ENCODE measurements around the gene LALBA.

- TF ChIP-seq POLR2AphosphoS5 (IDR thresholded peaks at IDR 0.05; ENCODE audit: low read depth, low read length) = no peak
- TF ChIP-seq REST (IDR thresholded peaks at IDR 0.05; ENCODE audit: insufficient read depth in 1 of 2, low read depth in 2 of 2, low read length in 2 of 2) = no peak
- no peak for TF ChIP-seq TAF1 (IDR thresholded peaks at IDR 0.05; ENCODE audit: borderline replicate concordance, insufficient read depth, low read length)
- no peak for TF ChIP-seq SIN3A (IDR thresholded peaks at IDR 0.05; ENCODE audit: borderline replicate concordance, insufficient read depth, low read length)
- no peak for TF ChIP-seq FOXP2 (optimal IDR thresholded peaks at IDR 0.05; ENCODE audit: borderline replicate concordance, extremely low read depth, extremely low read length, insufficient read depth)
Observed at GRCh38 chr12:48536602-48537001, 33.2 kb downstream of the LALBA start.

Measured in PFSK-1 (cell line).